Measurements from ENCODE around the gene PNMA6E.
A peak's percentile ranks its signal among the peaks of the same experiment; 100 is the strongest.
"Not testable (repeated sequence)": the region's sequence is repeated elsewhere in the genome, so short reads cannot be mapped to it uniquely, and the experiment has no call there.

Gene PNMA6E

GRCh38 chrX:153407736-153408135, 6.6 kb upstream of the PNMA6E start:
- no peak for DNase-seq

- DNase-seq: no peak
These were observed 5.8 kb upstream of the PNMA6E start for GRCh38 chrX:153406903-153407302.

- DNase-seq: no peak
These were observed 4.9 kb upstream of the PNMA6E start for GRCh38 chrX:153406011-153406410.

GRCh38 chrX:153405426-153405825, 4.3 kb upstream of the PNMA6E start:
- DNase-seq: no peak

GRCh38 chrX:153404333-153404732, 3.2 kb upstream of the PNMA6E start:
- not testable (repeated sequence) for DNase-seq

- peak; percentile 72 for DNase-seq
These were observed 711 bp downstream of the PNMA6E start for GRCh38 chrX:153400146-153401132.

GRCh38 chrX:153398275-153398960, 2.7 kb downstream of the PNMA6E start:
- DNase-seq: no peak

GRCh38 chrX:153397256-153397960, 3.7 kb downstream of the PNMA6E start:
- no peak for DNase-seq

- DNase-seq: no peak
These were observed 4.6 kb downstream of the PNMA6E start for GRCh38 chrX:153396320-153397195.

- no peak for DNase-seq
These were observed 5.4 kb downstream of the PNMA6E start for GRCh38 chrX:153395613-153396319.

GRCh38 chrX:153394612-153395011, 6.5 kb downstream of the PNMA6E start:
- no peak for DNase-seq

- DNase-seq: no peak
These were observed 8.4 kb downstream of the PNMA6E start for GRCh38 chrX:153392642-153393321.

GRCh38 chrX:153389460-153389768, 11.7 kb downstream of the PNMA6E start:
- not testable (repeated sequence) for DNase-seq

- no peak for DNase-seq
These were observed 12.3 kb downstream of the PNMA6E start for GRCh38 chrX:153388722-153389459.

GRCh38 chrX:153387987-153388721, 13.0 kb downstream of the PNMA6E start:
- DNase-seq: no peak

- DNase-seq: no peak
These were observed 13.8 kb downstream of the PNMA6E start for GRCh38 chrX:153387345-153387744.

- DNase-seq: no peak
These were observed 15.1 kb downstream of the PNMA6E start for GRCh38 chrX:153386097-153386496.

GRCh38 chrX:153384973-153385372, 16.2 kb downstream of the PNMA6E start:
- DNase-seq: not testable (repeated sequence)

- DNase-seq: no peak
These were observed 16.8 kb downstream of the PNMA6E start for GRCh38 chrX:153384390-153384789.
